Measurements from ENCODE around the gene TMEM61.
A peak's percentile ranks its signal among the peaks of the same experiment; 100 is the strongest.
"Not testable (repeated sequence)": the region's sequence is repeated elsewhere in the genome, so short reads cannot be mapped to it uniquely, and the experiment has no call there.

The TMEM61 gene

DNA sequence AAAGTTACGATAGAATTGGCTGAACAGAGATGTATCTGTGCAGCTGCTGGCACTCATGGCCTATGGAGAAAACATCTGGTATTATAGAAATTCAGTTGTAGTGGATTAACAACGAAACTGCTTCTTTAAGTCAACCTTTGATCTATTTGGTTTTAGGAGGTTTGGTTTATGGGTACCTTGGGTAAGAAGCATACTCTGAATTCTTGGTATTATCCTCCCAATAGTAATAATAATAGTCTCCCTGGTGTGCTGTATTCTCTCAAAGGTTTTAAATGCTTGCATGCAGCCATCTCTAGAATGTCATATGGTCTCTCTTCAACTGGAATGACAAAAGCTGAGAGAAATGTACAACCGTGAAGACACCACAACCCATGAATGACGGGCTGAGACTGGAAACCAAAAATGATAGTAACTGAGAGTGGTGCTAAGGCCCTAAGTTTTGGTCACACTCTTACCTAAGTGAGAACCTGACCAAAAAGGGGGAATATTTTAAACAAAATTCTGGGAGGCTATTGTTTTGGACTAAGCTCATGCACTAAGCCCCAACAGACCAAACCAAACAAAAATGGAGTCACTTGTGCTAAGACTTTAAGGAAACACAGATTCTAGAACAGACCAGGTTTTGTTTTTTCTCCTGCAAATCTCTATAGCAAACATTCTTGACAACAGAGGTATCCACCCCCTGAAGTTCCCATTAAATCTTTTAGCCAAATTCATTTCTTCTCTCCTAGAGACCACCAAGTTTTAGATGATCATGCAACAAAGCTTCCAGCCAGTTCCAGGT, 17.6 kb upstream of the TMEM61 start:
- no peak for DNase-seq

DNA sequence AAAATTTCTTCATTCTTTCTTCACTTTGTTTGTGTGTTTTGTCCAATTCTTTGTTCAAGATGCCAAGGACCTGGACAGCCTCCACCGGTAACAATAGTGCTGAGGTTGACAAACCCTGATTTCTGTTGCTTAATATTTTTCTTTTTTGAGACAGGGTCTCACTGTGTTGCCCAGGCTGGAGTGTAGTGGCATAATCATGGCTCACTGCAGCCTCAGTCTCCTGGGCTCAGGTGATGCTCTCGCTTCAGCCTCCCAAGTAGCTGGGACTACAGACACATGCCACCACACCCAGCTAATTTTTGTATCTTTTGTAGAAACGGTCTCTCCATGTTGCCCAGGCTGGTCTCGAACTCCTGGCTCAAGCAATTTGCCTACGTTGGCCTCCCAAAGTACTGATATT, 16.6 kb upstream of the TMEM61 start:
- DNase-seq, result not testable (repeated sequence)

DNA sequence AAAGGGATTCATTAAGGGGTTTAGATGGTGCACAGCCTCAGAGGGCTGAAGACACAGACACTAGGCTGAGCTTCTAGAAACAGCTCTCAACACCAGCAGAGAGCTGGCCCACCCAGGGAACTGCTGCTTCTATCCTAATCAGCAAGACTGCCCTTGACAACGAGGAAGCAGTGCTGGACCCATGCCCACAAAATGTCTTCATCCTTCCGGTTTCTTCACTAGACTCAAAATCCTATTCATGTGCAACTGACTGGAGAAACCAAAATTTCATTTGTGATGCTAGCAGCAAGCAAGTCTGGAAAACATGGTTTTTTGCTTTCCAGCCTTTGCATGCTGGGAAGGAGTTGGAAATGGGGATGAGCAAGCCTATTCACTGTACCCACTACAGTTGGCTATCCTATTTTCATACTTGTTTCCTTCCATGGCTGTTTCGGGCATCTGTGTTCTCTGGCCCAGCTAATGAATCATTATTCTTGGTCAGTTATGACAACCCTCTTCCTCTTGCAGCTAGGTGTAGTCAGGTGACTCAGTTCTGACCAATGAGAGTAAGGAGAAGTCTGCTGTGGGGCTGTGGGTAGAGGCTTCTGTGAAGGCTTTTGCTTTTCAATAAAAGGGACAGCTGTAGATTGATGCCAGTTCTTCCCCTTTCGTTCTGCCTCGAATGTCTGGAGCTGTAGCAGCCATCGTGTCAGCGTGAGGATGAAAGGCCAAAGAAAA, 14.6 kb upstream of the TMEM61 start:
- peak; percentile 59 for DNase-seq

DNA sequence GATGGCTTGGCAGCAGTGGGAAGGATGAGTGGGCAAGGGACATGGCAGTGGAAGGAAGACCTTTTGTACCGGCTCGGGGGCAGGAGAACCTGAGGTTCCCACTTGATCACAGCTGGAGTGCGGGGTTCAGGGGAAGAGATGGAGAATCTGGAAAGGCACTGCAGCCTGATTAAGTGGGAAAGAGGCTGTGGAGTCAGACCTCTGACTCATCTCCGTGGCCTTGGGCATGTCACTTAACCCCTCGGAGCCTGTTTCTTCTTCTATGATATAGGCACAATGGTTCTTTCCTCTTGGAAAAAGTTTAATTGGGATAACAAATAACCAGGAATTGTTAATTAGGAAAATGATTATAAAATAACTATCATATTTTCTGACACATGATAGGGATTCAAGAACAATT, 13.1 kb upstream of the TMEM61 start:
- DNase-seq, result no peak

DNA sequence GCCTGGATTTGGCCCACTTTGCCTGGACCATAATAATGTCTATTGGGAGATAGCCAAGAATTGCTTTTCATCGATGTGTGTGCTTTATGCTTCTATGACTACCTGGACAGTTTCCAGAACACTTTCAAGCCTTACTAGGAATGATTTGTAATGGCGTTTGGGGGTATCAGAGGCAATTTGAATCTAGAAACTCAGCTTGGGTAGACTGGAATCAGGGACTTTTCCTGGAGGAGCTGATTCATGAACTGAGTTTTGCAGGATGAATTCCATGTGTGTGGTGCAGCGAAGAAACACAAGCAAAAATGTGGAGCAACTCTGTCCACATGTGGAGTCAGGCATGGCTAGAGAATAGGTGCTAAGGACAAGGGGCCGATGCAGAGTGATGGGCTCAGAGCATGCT, 11.9 kb upstream of the TMEM61 start:
- DNase-seq, result no peak

DNA sequence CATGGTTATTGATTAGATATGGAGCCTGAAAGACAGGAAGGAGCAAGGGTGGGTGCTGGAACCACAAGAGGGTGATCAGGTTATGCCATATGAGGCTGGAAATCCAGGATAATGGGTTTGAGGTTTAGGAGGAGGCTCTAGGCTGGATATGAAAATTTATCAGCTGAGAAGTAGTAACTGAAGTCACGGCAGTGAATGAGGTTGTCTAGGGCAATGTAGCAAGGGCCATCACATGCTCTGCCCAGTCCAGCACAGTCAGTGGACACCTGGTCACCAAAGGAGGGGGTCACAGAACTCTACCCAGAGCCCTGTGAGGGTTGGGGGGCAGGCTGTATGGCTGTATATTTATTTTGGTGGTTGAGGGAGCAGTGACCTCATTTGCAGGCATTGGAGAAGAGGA, 10.5 kb upstream of the TMEM61 start:
- DNase-seq, result no peak

DNA sequence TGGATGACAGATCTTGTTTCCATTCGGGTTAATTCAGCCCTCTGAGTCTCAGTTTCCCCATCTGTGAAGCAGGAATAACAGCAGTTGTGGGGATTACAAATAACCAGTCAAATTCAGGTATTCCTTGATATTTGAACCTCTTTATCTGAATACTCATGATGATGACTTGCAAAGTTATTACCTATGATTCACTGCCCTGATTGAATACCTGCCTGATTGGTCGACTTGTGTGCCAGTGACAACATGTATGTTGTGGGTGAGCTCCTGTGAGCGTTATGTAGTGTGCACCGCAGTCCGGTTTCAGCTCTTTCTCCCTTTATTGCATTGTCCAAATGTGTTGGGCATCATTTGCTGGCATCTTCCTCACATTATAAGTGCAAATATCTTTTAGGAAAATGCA, 9.5 kb upstream of the TMEM61 start:
- DNase-seq, result no peak

DNA sequence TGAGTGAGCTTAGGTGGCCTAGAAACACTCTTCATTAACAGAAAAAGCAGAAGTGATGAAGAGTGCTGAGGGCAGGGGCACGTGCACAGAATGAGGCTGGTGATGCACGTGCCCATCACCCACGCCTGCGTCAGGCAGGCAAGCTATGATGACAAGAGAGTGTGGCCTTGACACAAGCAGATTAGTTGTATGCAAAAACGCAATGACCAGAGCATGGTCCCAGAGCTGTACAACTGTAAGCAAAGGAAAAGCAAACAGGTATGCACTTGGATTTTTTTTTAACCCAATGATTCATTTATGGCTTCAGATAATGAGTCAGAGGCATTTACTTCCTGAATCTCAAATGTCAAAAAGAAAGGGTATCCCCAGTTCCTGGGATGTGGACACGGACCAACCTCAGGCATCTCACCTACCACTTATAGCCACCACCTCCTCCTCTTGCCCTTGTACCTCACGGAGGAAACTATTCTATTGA, 9.1 kb upstream of the TMEM61 start:
- no peak for DNase-seq

DNA sequence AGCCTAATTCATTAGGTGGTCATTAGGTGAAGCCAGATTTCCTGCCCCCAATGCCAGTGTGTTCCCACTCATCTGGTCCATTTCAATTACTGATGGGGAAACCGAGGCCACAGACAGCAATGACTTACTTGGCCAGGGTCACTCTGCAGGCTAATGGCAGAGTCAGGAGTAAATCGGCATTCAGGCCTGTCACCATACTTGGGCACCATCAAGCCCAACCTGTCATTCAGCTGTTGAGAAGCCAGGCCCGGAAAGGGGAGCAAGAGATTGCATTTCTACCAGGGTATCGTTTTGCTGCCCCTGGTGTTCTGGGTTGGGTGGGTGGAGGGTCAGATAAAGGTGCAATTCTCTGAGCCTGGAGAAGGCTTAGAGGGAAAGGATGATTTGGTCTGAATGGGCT, 8.0 kb upstream of the TMEM61 start:
- DNase-seq, result no peak

DNA sequence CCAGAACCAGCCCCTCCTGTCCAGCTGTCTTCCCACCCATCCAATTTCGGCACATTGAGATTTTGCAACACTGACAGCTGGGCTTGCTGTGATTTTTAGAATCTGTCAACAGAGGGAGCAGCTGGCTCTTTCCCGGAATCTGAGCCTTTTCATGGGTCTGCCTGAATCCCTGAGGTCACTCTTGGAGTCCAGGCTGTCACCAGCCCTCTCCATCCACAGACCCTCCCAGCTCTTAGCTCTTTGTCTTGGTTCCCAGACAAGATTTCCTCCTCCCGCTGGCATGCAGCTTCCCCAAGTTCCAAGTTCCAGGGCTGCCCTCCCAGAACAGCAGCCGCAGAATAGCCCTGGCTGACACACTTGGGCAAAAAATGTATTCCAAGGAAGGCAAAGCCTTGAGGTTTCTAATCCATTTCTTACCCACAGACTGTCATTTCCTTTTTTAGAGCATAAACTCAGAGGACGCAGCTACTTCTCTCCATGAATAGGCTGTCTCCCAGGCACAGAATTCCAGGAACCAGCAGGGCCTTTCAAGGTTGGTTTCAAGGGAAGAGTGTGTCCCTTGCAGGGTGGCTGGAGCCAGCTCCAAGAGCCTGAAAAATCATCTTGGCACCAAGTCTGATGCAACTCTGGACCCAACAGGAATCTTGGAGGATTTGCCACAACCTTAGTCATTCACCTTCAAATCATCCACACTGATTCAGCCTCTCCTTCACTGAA, 7.1 kb upstream of the TMEM61 start:
- DNase-seq, result peak; percentile 46

DNA sequence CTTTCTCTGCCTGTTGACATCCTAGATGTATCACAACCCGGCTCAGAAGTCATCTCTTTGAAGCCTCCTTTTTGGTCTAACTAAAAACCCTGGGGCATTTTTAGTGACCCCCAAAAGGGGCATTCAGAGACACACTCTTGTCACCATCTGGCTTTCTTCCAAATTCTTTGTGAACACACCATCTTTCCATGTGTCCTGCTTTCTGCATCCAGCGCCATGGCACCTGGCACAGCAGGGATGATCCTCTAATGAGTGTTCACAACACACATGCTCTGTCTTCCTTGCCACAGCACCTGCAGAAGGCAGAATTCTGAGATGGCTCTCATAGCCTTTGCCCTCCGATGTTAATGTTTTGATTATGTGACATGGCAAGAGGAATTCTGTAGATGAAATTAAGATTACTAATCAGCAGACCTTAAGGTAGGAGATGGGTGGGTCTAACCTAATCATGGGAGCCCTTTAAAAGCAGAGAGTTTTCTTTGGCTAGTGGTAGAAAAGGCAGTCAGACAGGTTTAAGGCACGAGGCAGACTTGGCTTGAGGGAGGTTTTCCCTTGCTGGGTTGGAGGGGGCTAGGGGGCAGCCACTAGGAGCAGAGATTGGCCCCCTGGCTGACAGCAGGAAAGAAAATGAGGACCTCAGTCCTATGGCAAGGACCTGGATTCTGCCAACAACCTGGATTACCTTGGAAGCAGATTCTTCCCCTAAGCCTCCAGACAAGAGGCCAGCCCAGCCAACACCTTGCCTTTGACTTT, 4.9 kb upstream of the TMEM61 start:
- no peak for DNase-seq

DNA sequence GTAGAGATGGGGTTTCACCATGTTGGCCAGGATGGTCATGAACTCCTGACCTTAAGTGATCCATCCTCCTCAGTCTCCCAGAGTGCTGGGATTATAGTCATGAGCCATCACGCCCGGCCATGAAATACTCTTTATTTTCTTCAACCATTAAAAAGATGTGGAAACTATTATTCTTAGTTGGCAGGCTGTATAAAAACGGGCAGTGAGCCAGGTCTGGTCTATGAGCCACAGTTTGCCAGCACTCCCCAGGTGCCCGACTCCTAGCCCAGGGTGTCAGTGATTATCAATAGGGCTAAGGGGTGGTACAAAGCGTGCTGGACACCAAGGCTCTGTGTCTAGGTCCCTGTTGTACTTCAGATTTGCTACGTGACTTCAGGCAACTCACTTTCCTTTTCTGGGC, 3.7 kb upstream of the TMEM61 start:
- no peak for DNase-seq

DNA sequence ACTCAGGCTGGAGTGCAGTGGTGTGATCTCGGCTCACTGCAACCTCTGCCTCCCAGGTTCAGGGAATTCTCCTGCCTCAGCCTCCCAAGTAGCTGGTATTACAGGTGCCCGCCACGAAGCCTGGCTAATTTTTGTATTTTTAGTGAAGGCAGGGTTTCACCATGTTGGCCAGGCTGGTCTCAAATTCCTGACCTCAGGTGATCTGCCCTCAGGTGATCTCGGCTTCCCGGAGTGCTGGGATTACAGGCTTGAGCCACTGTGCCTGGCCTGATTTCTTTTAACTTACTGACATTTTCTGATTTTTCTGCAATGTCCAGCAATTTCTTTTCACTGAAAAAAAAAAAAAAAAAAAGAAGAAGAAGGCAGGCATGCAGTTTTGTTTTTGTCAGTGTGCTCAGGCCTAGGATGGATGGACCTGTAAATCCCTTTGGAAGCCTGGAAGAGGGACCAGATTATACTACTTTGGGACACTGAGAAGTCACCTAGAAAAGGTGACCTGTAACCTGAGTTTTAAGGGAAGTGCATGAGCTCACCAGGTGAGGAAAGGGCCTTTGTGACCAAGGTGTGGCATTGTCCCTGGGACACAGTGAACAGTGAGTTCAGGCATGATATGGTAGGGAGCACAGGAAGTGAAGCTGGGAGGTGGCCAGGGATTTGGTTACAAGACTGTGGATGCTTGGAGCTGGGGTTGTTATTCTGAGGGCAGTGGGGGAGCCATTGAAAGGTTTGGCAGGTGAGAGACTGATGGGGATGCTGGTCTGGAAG, 2.7 kb upstream of the TMEM61 start:
- no peak for DNase-seq

DNA sequence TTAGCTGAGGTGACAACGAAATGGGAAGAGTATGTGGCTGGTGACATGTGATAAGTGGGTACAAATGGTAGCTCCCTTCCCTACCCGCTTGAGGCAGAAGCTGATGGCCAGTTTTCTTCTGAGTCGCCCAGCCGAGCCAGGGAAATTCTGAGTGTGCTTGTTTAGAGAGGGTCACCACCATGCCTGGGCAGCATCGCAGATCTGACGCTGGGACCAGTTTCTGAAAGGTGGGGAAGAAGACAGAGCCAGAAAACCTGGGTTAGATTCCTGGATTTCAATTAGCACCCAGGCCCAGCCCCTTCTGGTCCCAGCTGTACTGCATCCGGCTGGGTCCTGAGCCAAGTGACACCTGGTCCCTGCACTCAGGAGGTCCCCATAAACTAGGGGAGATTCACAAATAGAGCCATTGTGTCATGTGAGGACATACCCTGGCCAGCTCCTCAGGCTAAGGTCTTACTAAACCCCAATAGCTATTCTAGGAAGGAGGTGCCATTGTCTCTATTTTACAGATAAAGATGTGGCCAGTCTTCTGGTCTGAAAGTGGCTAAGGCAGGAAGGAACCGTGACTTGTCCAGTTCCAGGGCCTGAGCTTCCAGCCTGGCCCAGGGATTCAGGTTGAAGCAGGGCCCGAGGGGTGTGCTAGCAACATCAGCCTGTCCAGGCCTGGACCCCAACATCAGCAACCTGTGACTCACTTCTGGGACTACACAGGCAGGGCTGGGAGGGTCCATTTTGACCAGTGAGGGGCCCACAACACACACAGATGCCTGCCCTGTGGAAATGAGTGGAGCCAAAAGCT, 1.7 kb upstream of the TMEM61 start:
- no peak for DNase-seq

DNA sequence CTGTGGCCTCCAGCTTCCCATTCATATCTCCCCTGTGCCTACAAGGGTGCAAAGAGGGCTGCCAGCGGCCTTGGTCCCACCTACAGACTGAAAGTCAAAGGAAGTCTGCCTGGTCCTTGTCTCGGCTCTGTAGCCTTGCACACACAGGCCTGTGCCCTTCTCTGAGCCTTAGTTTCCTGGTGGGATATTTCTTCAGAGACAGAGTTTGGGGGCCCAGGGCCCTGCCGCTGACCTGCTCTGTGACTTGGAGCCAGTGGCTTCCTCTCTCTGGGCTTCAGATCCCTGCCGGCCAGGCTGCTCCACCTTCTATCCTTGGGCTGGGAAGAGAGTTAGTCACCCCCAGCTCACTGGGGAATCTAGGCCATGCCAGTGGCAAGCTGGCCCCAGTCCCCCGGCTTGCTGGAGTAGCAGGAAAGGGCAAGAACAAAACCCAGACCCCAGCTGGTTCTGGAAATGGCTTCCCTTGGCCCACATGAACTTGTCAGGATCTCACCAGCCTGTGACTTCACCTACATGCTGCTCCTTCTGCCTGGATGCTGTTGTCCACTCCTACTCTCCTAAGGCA, 1.0 kb upstream of the TMEM61 start:
- no peak for DNase-seq

DNA sequence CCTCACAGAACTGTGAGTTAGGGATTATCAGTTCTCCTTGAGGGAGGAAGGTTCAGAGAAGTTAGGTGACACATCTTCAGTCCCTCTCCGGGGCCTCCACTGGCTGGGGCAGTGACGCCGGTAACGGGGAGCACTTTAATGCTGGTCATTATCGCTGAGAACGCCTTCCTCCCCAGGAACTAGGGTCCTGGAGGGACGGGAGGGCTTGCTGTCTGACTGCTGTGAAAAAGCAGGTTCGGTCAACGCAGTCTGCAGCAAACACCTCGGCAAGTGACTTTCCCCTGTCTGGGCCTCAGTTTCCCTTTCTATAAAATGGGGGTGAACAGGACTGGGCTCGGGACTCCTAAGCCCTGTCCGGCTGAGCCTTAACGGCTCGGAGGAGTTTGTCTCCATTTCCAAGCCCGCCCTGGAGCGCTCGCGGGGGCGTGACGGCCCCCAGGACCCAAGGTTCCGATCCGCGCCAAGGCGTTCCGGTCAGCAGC, 341 bp upstream of the TMEM61 start:
- DNase-seq, result no peak

DNA sequence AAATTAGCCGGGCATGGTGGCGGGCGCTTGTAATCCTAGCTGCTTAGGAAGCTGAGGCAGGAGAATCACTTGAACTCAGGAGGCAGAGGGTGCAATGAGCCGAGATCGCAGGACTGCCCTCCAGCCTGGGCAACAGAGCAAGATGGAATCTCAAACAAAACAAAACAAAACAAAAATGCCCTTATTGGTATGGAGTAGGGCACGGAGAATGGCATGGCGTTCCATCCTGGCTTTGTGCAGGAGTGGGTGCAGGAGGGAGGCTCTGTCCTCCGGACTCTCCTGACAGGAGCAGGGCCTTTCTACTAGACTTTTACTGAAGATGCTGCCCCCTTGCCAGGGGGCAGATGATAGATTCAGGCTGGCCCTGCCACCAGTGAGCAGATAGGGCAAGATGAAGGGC, 1.0 kb downstream of the TMEM61 start:
- no peak for DNase-seq

DNA sequence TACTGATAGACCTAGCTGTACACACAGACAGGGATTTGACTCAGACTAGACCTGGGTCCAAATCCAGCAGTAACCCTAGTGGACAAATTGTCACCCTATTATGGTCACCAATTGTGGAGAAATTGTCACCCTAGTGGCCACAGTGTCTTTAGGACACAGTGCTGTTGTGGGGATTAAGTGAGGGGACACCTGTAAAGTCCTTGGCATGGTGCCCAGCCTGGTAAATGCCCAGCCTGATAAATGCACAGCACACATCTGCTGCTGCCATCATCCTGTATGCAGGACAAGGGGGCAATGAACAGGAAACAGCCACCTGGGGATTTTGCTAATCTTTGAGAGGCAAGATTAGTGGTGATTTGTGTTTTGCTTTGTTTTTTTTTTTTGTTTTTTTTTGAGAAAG, 2.3 kb downstream of the TMEM61 start:
- DNase-seq, result no peak

DNA sequence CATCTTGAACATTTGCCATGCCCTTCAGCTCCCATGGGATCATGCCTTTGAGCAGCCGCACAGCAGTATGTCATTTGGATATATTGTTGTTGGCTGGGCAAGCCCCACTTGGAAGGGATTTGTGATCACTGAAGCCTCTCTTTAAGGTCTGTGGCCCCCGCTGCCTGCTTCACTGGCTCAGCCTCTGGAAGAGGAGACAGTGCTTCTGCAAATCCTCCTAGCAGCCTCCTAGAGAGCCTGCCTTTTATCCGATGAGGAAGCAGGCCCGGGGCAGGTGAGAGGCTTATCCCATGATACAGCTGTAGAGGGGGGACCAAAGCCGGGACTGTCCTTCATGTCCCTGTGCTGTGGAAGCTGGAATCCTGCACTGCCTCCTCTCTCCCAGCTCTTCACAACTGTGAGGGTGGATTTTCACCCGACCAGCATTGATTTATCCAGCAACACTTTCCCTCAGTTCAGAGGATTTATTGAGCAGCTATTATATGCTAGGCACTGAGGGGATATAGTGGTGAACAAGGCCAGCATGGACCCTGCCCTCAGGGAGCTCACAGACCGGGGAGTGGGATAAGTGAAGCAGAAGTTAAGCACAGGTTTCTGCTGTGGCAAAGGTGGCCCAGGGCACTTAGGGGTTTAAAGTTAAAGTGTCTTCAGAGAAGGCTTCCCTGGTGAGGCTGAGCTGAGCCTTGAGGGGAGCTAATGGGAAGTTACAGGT, 3.9 kb downstream of the TMEM61 start:
- no peak for DNase-seq

DNA sequence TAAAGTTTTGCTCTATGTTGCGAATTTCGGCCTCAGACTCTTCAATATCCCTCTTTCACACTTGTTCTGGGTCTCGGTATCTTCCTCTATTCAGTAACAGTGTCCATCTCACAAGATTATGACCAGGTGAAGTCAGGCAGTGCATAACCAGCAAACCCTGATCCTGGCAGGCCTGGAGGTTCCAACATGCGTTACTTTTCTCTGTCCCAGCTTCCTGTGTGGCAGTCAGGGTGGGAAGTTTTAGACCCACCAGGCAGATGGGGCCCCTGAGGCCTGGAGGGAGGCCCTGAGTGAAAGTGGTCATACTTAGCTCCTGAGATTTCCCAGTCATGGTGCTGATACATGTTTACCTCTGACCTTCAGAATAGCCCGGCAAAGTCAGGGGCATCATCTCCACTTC, 5.1 kb downstream of the TMEM61 start:
- no peak for DNase-seq
